Activated CD4-positive, alpha-beta T cell treated with anti-CD3 and anti-CD28 coated beads for 36 hours (primary cell): ENCODE results near the gene ZBTB22. TPM values are rescaled to one million over a fixed set of nuclear protein-coding genes. Genes with fewer than 3 reads are reported as not detected.

ENCODE experiments used
- ATAC-seq: fragments of 200-7000 bp; cut with Tn5 transposase; one replicate; pipeline ENCODE4 v1.10.0; 2021; ENCODE audit warnings: mild to moderate bottlenecking, moderate library complexity
- CTCF ChIA-PET: fragments of 350-600 bp; sonication (Branson Sonifier 250); formaldehyde crosslinking; loops from one replicate; lab custom pipeline; 2021; ENCODE audit warnings: antibody characterized with exemption; lab: Charles Lee
- POLR2A ChIA-PET: fragments of 350-600 bp; sonication (Branson Sonifier 250); formaldehyde crosslinking; loops from one replicate; lab custom pipeline; 2021; ENCODE audit warnings: antibody characterized with exemption, inconsistent platforms; lab: Charles Lee
- DNase-seq: peaks from one replicate; pipeline ENCODE4 v3.0.0-alpha.2; 2020
- H3K27ac Mint-ChIP-seq: one replicate; pipeline ENCODE4 v1.8.0; 2021; ENCODE audit warnings: mixed read lengths
- H3K27me3 Mint-ChIP-seq: one replicate; pipeline ENCODE4 v1.8.0; 2021; ENCODE audit warnings: mixed read lengths
- H3K36me3 Mint-ChIP-seq: one replicate; pipeline ENCODE4 v1.8.0; 2021; ENCODE audit warnings: low read depth, mixed read lengths
- H3K4me1 Mint-ChIP-seq: one replicate; pipeline ENCODE4 v1.8.0; 2021; ENCODE audit warnings: mixed read lengths
- H3K4me3 Mint-ChIP-seq: one replicate; pipeline ENCODE4 v1.8.0; 2021; ENCODE audit warnings: mild to moderate bottlenecking, moderate library complexity, mixed read lengths
- H3K9me3 Mint-ChIP-seq: one replicate; pipeline ENCODE4 v1.8.0; 2021; ENCODE audit warnings: low read depth, mixed read lengths
- intact Hi-C, 2 experiments: fragments of 100-400 bp; cut with DNase I in 1 of 2; cut with micrococcal nuclease in 1 of 2; formaldehyde crosslinking; loops; one replicate each; pipeline versions ENCODE4 v1.14.2 to v1.15.1; 2022 to 2024; cut with DNase I, micrococcal nuclease
- total RNA-seq, 2 experiments: library from RNA; stranded (reverse); gene quantifications; one replicate each; pipeline ENCODE4 v1.2.3, GENCODE V29; 2021

ZBTB22 gene
- total RNA-seq, 2 experiments from 2014 or later, result 9.0 to 9.9 TPM

GRCh38 chr6:33299237-33299944, 18.2 kb downstream of the ZBTB22 start:
- ChIA-PET CTCF (interaction anchor here (0.6 to 1.6 kb wide), 20 partner anchors 9 to 323 kb away, joined by 3 to 17 read pairs (median 3); partner anchors contain the start of genes B3GALT4, PFDN6, RPS18 and TAPBP), POLR2A (interaction anchor here (1.0 to 1.6 kb wide), 8 partner anchors 9 to 327 kb away, joined by 3 to 15 read pairs (median 4); partner anchors contain the start of genes B3GALT4, PFDN6, RPS18 and VPS52)
- Mint-ChIP-seq H3K27ac (peak overlapping the region; percentile 98), H3K4me1 (peaks cover 28% of the 10 kb centered on the region), H3K27me3 (no peaks in the 10 kb centered on the region), H3K36me3 (peaks cover 30% of the 10 kb centered on the region), H3K9me3 (no peaks in the 10 kb centered on the region), H3K4me3 (peak overlapping the region; percentile 80)
- DNase-seq (peak; percentile 97), ATAC-seq (peak; percentile 87)
- intact Hi-C loops, result loop anchor here (1.0 to 5.0 kb wide), 12 partner anchors 10 to 327 kb away; partner anchors contain the start of genes B3GALT4 (in 2 of the 2), PFDN6 (in 2 of the 2), WDR46 (in 2 of the 2) and CUTA (in 1 of the 2)

DNA sequence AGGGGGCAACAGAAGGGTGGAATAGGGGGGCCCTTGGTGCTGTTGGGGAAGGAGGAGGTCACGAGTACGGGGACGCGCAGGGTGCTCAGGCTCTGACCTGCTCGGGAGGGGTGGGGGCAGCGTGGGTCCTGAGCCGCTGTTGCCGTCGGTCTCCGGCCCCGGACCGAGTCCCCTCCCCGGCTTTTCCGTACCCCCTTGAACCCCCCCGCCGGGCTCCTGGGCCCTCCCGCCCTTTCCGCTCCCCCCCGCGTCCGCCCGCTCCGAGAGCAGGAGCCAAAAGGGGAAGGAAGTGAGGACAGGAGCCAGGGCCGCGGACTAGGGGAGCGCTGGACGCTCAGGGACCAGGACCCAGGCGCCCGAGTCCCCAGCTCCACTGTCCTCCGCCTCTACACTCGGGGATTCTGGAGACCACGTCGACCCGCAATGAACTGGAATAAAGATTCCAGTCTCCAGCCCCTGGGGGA, 18.7 kb downstream of the ZBTB22 start, which contains the start of gene RGL2:
RGL2 (minus strand) TSS at position 170 of the 464 bp plus-strand sequence. CDS start 332 bp downstream, outside the sequence.
- peaks cover 27% of the 10 kb centered on the region for H3K36me3 Mint-ChIP-seq
- CTCF ChIA-PET, result interaction anchor here (0.6 to 1.6 kb wide), 14 partner anchors 8 to 130 kb away, joined by 3 to 17 read pairs (median 4); partner anchors contain the start of genes PFDN6, TAPBP, WDR46 and ZBTB22
- no peaks in the 10 kb centered on the region for H3K9me3 Mint-ChIP-seq
- H3K27me3 Mint-ChIP-seq, result no peaks in the 10 kb centered on the region
- peak; percentile 76 for DNase-seq
- peak within 1 kb of the TSS; percentile 80 for H3K4me3 Mint-ChIP-seq
- H3K27ac Mint-ChIP-seq, result peak within 1 kb of the TSS; percentile 98
- POLR2A ChIA-PET, result interaction anchor here (1.0 to 1.6 kb wide), 6 partner anchors 10 to 327 kb away, joined by 3 to 15 read pairs (median 6); partner anchors contain the start of genes B3GALT4, PFDN6, RPS18 and VPS52
- ATAC-seq, result peak; percentile 25
- intact Hi-C loops, result loop anchor here (1.0 to 5.0 kb wide), 12 partner anchors 10 to 327 kb away; partner anchors contain the start of genes B3GALT4 (in 2 of the 2), PFDN6 (in 2 of the 2), WDR46 (in 2 of the 2) and CUTA (in 1 of the 2)
- H3K4me1 Mint-ChIP-seq, result peaks cover 27% of the 10 kb centered on the region

GRCh38 chr6:33297956-33298772, 19.4 kb downstream of the ZBTB22 start:
- no peaks in the 10 kb centered on the region for H3K27me3 Mint-ChIP-seq
- peaks cover 25% of the 10 kb centered on the region for H3K4me1 Mint-ChIP-seq
- intact Hi-C loops, result loop anchor here in 1 of 2 experiments (5.0 kb wide), 1 partner anchor 326 kb away; no protein-coding TSS in a partner anchor
- peak; percentile 39 for ATAC-seq
- CTCF ChIA-PET, result interaction anchor here (1.2 to 1.6 kb wide), 7 partner anchors 7 to 131 kb away, joined by 3 to 17 read pairs (median 6); partner anchors contain the start of genes PFDN6, WDR46 and ZBTB22
- H3K4me3 Mint-ChIP-seq, result peak overlapping the region; percentile 80
- peaks cover 25% of the 10 kb centered on the region for H3K36me3 Mint-ChIP-seq
- peak overlapping the region; percentile 93 for H3K27ac Mint-ChIP-seq
- H3K9me3 Mint-ChIP-seq, result no peaks in the 10 kb centered on the region
- DNase-seq, result peak; percentile 78
- POLR2A ChIA-PET, result interaction anchor here (0.6 to 1.6 kb wide), 5 partner anchors 9 to 1724 kb away, joined by 3 to 14 read pairs (median 4); partner anchors contain the start of genes B3GALT4, PFDN6, RPS18 and VPS52

DNA sequence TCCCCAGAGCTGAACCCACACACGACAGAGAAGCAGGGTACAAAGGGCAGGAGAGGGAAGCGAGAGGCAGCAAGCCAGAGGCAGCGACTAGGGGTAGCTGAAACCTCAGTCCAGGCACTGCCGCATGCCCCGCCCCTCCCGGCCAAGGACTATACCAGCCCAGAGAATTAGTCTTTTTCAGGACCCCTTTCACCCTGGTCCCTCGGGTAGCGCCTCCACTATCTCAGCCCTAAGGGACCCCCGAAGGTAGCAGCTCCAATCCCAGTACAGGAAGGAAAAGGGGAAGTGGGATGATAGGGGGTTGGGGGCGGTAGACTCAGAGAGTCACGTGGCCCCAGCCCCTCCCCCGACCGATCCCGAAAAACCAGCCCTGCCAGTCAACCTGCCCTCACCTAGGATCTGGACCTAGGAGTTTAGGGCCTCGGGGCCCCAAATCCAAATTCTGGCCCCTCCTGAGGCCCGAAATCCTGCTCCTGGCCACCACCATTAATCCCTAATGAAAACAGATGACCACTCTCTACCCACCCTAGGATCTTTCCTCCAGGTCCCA, 20.1 kb downstream of the ZBTB22 start:
- peaks cover 25% of the 10 kb centered on the region for H3K4me1 Mint-ChIP-seq
- CTCF ChIA-PET, result interaction anchor here (0.7 to 1.6 kb wide), 3 partner anchors 19 to 107 kb away, joined by 3 to 4 read pairs (median 3); no protein-coding TSS in a partner anchor
- POLR2A ChIA-PET, result interaction anchor here (0.6 to 1.0 kb wide), 3 partner anchors 20 to 1724 kb away, joined by 3 to 6 read pairs (median 3); partner anchors contain the start of gene B3GALT4
- H3K36me3 Mint-ChIP-seq, result peaks cover 28% of the 10 kb centered on the region
- no peaks in the 10 kb centered on the region for H3K9me3 Mint-ChIP-seq
- DNase-seq, result peak; percentile 37
- no peaks in the 10 kb centered on the region for H3K27me3 Mint-ChIP-seq
- peak overlapping the region; percentile 80 for H3K4me3 Mint-ChIP-seq
- intact Hi-C loops, result loop anchor here in 1 of 2 experiments (5.0 kb wide), 1 partner anchor 325 kb away; no protein-coding TSS in a partner anchor
- H3K27ac Mint-ChIP-seq, result peak overlapping the region; percentile 51
- no peak for ATAC-seq

GRCh38 chr6:33296797-33297405, 20.6 kb downstream of the ZBTB22 start:
- H3K36me3 Mint-ChIP-seq, result peaks cover 26% of the 10 kb centered on the region
- intact Hi-C loops, result loop anchor here in 1 of 2 experiments (5.0 kb wide), 1 partner anchor 325 kb away; no protein-coding TSS in a partner anchor
- POLR2A ChIA-PET, result no interaction called here
- ATAC-seq (no peak), DNase-seq (no peak)
- peaks cover 25% of the 10 kb centered on the region for H3K4me1 Mint-ChIP-seq
- H3K9me3 Mint-ChIP-seq, result no peaks in the 10 kb centered on the region
- peak overlapping the region; percentile 80 for H3K4me3 Mint-ChIP-seq
- CTCF ChIA-PET, result interaction anchor here (0.7 to 1.6 kb wide), 3 partner anchors 18 to 107 kb away, joined by 3 to 4 read pairs (median 3); no protein-coding TSS in a partner anchor
- no peak overlapping the region for H3K27ac Mint-ChIP-seq
- H3K27me3 Mint-ChIP-seq, result no peaks in the 10 kb centered on the region

DNA sequence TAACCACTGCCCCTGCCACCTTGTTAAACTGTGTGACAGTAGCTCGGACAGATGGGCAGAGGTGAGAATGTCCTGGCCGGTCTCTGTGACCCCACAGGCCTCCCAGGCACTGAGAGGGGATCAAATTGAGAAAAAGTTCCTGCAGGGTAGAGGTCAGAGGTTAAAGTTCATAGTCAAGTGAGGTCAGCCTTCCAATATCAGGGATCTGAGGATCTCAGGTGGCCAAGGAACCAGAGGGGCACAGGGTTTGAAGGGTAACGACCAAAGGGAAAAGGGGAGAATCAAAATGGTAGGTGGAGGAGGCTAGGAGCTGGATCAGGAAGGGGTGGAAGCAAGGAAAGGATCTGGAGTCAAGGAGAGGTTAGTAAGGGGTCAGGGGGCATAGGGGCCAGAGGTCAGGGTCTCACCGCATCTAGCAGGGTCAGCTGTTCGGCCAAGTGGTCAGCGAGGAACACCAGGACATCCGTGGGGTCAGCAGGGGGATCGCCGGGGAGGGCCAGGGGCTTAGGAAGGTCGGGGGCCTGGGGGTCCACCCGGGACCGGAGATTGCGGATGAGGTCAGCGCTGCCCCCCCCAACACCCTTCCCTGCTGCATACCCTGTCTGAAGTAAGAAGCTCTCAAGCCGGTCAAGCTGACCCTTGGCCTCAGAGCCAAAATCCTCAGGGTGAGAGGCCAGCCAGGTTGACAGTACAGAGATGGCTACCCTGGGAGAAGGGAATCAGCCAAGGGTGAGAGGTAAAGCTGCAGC, 21.7 kb downstream of the ZBTB22 start:
- Mint-ChIP-seq H3K4me3 (no peak overlapping the region), H3K4me1 (peaks cover 27% of the 10 kb centered on the region), H3K9me3 (no peaks in the 10 kb centered on the region), H3K27me3 (no peaks in the 10 kb centered on the region), H3K27ac (no peak overlapping the region), H3K36me3 (peaks cover 24% of the 10 kb centered on the region)
- ChIA-PET POLR2A (no interaction called here), CTCF (interaction anchor here (0.6 kb wide), 1 partner anchor 141 kb away, joined by 3 read pairs; no protein-coding TSS in a partner anchor)
- intact Hi-C loops, result loop anchor here in 1 of 2 experiments (5.0 kb wide), 1 partner anchor 323 kb away; no protein-coding TSS in a partner anchor
- DNase-seq, result no peak
- no peak for ATAC-seq

DNA sequence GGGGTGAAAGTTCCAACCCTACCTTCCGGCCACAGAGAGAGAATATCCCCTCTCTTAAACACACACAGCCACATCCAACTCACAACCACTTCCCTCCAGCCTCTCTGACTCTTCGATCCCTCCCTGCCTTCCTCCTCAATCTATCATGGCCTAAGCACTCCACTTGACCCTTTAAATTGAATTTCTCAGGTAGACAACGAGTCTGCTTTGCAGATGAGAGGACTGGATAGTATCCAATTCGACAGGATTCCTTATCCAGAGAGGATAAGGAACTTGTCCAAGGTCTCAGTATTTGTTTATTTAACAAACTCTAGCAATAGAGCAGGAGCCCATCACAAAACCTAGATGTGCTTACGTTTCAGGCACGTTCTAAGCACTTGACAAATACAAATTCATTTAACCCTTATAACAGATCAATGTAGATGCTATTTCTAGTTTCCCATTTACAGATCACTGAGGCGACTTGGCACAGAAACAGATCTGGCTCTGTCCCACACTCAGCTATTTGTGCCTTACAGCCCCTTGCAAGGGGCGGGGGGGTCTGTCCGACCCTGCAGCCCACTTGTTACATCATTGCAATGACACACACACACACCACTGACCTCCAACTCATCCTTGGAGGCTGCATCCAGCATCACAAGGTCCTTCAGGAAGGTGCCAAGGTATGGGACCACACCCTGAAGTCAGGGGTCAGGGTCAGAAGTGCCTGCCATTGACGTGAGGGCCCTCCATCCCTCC, 23.3 kb downstream of the ZBTB22 start:
- Mint-ChIP-seq H3K4me1 (peaks cover 28% of the 10 kb centered on the region), H3K4me3 (no peak overlapping the region), H3K9me3 (no peaks in the 10 kb centered on the region), H3K27ac (peak overlapping the region; percentile 1), H3K36me3 (peaks cover 27% of the 10 kb centered on the region), H3K27me3 (no peaks in the 10 kb centered on the region)
- ChIA-PET CTCF (no interaction called here), POLR2A (no interaction called here)
- ATAC-seq (no peak), DNase-seq (no peak)
- intact Hi-C loops, result no loop called here

DNA sequence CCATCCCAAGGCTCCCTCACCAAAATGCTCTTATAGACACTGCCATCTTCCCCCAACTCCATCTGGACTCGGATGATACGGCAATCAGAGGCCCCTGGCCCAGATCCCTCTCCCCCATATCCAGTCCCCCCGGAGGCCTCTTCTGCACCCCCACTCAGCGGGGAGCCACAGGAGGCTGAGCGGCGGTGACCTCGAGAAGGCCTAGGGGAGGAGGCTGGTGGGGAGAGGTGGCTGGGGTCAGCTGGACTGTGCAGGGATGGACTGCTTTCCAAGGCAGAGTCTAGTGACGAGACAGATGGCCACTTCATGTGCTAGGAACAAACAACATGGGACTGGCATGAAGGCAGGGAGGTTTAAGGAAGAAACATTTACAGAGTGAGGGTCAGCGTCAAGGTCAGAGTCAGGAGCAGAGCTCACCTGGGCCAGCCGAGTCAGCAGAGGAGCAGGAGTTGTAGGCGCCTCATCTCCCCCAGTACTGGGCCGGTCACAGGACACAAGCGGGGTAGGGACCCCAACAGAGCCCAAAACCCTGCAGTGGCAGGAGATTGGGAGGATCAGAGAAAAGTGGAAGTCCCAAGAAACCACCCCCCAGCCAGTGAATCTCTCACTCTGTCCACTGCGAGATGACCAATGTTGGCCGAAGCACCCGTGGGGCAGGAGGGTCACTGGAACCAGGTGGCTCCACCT, 24.4 kb downstream of the ZBTB22 start:
- intact Hi-C loops, result no loop called here
- ChIA-PET CTCF (interaction anchor here (0.5 to 0.9 kb wide), 2 partner anchors 52 to 183 kb away, joined by 3 read pairs; no protein-coding TSS in a partner anchor), POLR2A (no interaction called here)
- Mint-ChIP-seq H3K27ac (no peak overlapping the region), H3K27me3 (no peaks in the 10 kb centered on the region), H3K9me3 (no peaks in the 10 kb centered on the region), H3K4me1 (peaks cover 30% of the 10 kb centered on the region), H3K36me3 (peaks cover 30% of the 10 kb centered on the region), H3K4me3 (no peak overlapping the region)
- DNase-seq, result no peak
- no peak for ATAC-seq
